Body of pancreas (tissue), 4 donors: ENCODE results near the gene PLCXD1. TPM values are rescaled to one million over a fixed set of nuclear protein-coding genes. Genes with fewer than 3 reads are reported as not detected.
"Not testable (repeated sequence)": the region's sequence is repeated elsewhere in the genome, so short reads cannot be mapped to it uniquely, and the experiment has no call there.

Experiments used
- ATAC-seq: fragments of 150-250 bp; one replicate; pipeline ENCODE4 v1.9.1; 2016
- DNase-seq, 4 donors: peaks; one replicate each; pipeline ENCODE4 v3.0.0-alpha.2; 2019
- H3K27ac ChIP-seq, 4 donors: fragments of 200-600 bp; sonication (generic); 1 replicate in 3 of 4; 2 replicates in 1 of 4; pipeline versions ENCODE4 v1.5.1 to v1.6.1; 2016 to 2019; ENCODE audit warnings: mild to moderate bottlenecking in 1 of 4, mixed read lengths in 1 of 4, moderate library complexity in 1 of 4
- H3K27me3 ChIP-seq, 2 donors: fragments of 200-600 bp; sonication (generic); one replicate each; pipeline ENCODE4 v1.6.0; 2016; ENCODE audit warnings: mild to moderate bottlenecking in 1 of 2
- H3K36me3 ChIP-seq, 2 donors: fragments of 200-600 bp; sonication (generic); replicated peaks in 1 of 2; 2 replicates each; pipeline ENCODE4 v1.5.1; 2016; ENCODE audit warnings: low read depth in 2 of 2; ENCODE audit not compliant: insufficient read depth in 1 of 2
- H3K4me1 ChIP-seq: fragments of 200-600 bp; sonication (generic); one replicate; pipeline ENCODE4 v1.6.0; 2016
- H3K4me3 ChIP-seq, 2 donors: fragments of 200-600 bp; sonication (generic); 1 replicate in 1 of 2; 2 replicates in 1 of 2; pipeline ENCODE4 v1.5.1; 2016 to 2019
- H3K9me3 ChIP-seq, 3 donors: fragments of 200-600 bp; sonication (generic); 1 replicate in 2 of 3; 2 replicates in 1 of 3; pipeline ENCODE4 v1.5.1; 2016
- POLR2A ChIP-seq, 3 donors: fragments of 450-650 bp; IDR thresholded peaks; one replicate each; pipeline ENCODE4 v1.6.1; 2016; ENCODE audit warnings: antibody characterized with exemption in 3 of 3, mild to moderate bottlenecking in 2 of 3
- WGBS, 2 donors: methylation state at CpG; one replicate each; pipeline ENCODE4 v1.1.5; 2017; 5-methylcytosine and 5-hydroxymethylcytosine counted together
- intact Hi-C: fragments of 100-400 bp; cut with DNase I; formaldehyde crosslinking; loops from one replicate; pipeline ENCODE4 v1.15.1; 2023
- total RNA-seq, 2 donors: library from RNA; depleted of rRNA; stranded (reverse); fragments of >200 nt; gene quantifications; one replicate each; pipeline ENCODE4 v1.1.0, GENCODE V29; 2016
- TF ChIP-seq, protein P1 (sequence below), 7 experiments: fragments of 450-650 bp in 4 of 7; fragments of 200-600 bp in 3 of 7; sonication (generic) in 3 of 7; IDR thresholded peaks; one replicate each; pipeline ENCODE4 v1.5.1; 2016 to 2019; ENCODE audit warnings: antibody characterized with exemption in 7 of 7

PLCXD1 gene
- total RNA-seq, 2 donors from 2014 or later = 4.2 to 7.3 TPM

DNA sequence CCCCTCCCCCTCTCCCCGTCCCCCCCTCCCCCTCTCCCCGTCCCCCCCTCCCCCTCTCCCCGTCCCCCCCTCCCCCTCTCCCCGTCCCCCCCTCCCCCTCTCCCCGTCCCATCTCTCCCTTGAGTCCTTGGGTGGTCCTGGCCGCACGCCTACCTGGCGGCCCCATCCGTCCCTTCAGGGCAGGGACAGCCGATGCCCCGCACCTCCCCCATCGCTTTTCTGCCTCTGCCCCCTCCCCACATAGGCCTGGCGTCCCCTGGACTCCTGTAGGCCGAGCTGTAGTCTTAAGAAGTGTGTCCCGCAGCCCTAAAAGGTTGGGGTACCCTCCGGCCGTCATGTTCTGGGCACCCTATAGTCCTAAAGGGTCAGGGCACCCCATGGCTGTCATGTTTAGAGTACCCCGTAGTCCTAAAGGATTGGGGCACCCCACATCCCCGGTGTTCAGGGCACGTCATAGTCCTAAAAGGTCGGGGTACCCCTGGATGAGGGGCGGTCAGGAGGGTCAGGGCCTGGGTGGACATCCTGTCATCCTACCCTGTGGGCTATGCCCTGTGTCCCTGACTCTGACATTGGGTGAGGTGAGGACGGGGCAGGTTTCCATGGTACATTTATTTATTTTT, 48.2 kb downstream of the PLCXD1 start:
- peaks cover 0 to 13% of the 10 kb centered on the region in 2 donors for H3K27me3 ChIP-seq
- TF ChIP-seq, protein P1, sequence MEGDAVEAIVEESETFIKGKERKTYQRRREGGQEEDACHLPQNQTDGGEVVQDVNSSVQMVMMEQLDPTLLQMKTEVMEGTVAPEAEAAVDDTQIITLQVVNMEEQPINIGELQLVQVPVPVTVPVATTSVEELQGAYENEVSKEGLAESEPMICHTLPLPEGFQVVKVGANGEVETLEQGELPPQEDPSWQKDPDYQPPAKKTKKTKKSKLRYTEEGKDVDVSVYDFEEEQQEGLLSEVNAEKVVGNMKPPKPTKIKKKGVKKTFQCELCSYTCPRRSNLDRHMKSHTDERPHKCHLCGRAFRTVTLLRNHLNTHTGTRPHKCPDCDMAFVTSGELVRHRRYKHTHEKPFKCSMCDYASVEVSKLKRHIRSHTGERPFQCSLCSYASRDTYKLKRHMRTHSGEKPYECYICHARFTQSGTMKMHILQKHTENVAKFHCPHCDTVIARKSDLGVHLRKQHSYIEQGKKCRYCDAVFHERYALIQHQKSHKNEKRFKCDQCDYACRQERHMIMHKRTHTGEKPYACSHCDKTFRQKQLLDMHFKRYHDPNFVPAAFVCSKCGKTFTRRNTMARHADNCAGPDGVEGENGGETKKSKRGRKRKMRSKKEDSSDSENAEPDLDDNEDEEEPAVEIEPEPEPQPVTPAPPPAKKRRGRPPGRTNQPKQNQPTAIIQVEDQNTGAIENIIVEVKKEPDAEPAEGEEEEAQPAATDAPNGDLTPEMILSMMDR (IDR thresholded peaks at IDR 0.05) = no peak
- TF ChIP-seq POLR2A (IDR thresholded peaks at IDR 0.05) = no peak
- DNase-seq = peak in 1 of 4 donors; percentile 3

DNA sequence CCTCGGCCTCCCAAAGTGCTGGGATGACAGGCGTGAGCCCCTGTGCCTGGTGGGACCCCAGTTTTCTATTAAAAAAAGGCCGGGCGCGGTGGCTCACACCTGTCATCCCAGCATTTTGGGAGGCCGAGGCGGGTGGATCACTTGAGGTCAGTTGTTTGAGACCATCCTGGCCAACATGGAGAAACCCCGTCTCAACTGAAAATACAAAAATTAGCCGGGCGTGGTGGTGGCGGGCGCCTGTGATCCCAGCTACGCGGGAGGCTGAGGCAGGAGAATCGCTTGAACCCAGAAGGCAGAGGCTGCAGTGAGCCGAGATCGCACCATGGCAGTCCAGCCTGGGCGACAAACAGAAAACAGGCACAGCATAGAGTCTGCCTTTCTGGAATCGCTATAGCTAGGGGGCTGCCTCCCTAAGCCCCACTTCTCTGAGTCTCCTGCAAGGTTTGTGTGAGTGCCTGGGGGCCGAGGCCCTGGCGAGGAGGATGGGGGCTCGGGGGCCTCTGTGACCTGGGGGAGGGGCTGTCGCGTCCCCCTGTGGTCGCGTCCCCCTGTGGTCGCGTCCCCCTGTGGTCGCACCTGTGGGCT, 49.1 kb downstream of the PLCXD1 start:
- DNase-seq = peak in 1 of 4 donors; percentile 3
- H3K27ac ChIP-seq, H3K4me3 ChIP-seq, H3K36me3 ChIP-seq, ATAC-seq, H3K9me3 ChIP-seq, intact Hi-C loops: not testable (repeated sequence)
- Histone ChIP-seq H3K27me3 (peaks cover 0 to 13% of the 10 kb centered on the region in 2 donors), H3K4me1 (peaks cover 12% of the 10 kb centered on the region)
- 65 to 92% methylated on average over 8 to 28 of the region's 29 CpGs for WGBS, 2 donors

More for the DNA sequence above, 48.2 kb downstream of the PLCXD1 start:
- intact Hi-C loops = no loop called here
- no peak overlapping the region for H3K4me3 ChIP-seq
- peaks cover 12% of the 10 kb centered on the region for H3K4me1 ChIP-seq
- ATAC-seq = no peak
- H3K36me3 ChIP-seq = no peaks in the 10 kb centered on the region
- H3K9me3 ChIP-seq = no peaks in the 10 kb centered on the region
- 83 to 90% methylated on average over 10 to 13 of the region's 23 CpGs for WGBS, 2 donors
- no peak overlapping the region for H3K27ac ChIP-seq

DNA sequence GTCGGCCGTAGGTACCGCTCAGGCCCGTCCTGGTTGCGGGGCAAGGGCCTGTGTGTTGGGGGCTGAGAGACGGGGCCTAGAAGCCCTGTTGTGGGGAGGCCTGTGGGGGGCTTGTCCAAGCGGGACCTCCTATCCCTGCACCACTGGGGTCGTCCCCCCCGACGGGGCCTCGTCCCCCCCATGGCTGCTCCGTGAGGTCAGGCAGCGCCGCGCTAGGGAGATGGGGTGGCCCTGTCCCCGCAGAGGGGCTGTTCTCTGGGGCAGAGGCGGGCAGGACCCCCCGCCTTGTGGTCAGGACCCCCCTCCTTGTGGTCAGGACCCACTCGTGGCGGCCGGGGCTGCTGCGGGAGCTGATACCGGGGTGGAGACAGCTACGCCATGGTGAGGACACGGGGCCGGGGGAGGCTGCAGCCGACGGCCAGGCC, 49.6 kb downstream of the PLCXD1 start:
- intact Hi-C loops = no loop called here
- no peak overlapping the region for H3K4me3 ChIP-seq
- WGBS, 2 donors = 12% methylated on average over 16 of the region's 28 CpGs; no CpG with 5 or more reads in 1 of the 2 donors
- H3K4me1 ChIP-seq = peaks cover 12% of the 10 kb centered on the region
- H3K36me3 ChIP-seq = no peaks in the 10 kb centered on the region
- peak in 1 of 4 donors; percentile 1 for DNase-seq
- no peaks in the 10 kb centered on the region for H3K9me3 ChIP-seq
- H3K27me3 ChIP-seq = peaks cover 0 to 13% of the 10 kb centered on the region in 2 donors
- TF ChIP-seq, protein P1 (IDR thresholded peaks at IDR 0.05) = no peak
- TF ChIP-seq POLR2A (IDR thresholded peaks at IDR 0.05) = no peak
- no peak for ATAC-seq
- no peak overlapping the region for H3K27ac ChIP-seq

DNA sequence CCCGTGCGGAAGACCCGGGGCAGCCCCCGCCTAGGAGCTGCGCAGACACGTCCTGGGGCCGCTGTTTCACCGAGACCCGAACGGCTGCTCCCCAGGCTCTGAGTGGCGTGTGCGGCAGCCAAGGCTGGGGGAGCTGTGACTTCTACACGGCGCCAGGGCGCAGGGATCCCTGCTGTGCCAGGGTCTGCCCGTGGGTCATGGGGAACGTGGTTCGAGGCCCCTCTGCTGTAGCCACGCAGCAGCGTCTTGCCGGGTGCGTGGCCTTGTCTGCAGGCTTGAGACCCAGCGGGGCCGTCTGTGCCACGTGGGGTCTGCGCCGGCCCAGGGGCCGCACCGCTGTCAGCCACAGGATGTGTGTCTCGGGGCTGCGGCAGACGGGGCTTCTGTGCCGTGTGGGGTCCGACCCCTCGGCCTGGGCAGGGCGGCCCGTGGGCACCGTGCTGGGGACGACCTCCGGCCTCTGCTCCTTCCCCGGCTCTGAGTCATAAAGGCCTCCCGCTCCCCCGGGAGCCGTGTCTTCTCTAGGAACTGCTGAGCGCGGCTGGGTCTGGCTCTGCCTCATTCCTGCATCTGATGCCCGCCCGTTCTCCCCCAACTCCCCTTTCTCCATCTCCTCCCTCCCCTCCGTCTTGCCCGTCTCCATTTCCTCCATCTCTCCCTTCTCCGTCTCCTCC, 50.1 kb downstream of the PLCXD1 start:
- TF ChIP-seq, protein P1 (IDR thresholded peaks at IDR 0.05) = no peak
- no peak for TF ChIP-seq POLR2A (IDR thresholded peaks at IDR 0.05)
- 5 to 15% methylated on average over 11 to 50 of the region's 51 CpGs for WGBS, 2 donors
- Histone ChIP-seq H3K4me1 (peaks cover 12% of the 10 kb centered on the region), H3K4me3 (no peak overlapping the region), H3K9me3 (no peaks in the 10 kb centered on the region), H3K27ac (no peak overlapping the region), H3K36me3 (no peaks in the 10 kb centered on the region), H3K27me3 (peaks cover 0 to 13% of the 10 kb centered on the region in 2 donors)
- intact Hi-C loops = no loop called here
- ATAC-seq = peak; percentile 30
- DNase-seq = peak in 1 of 4 donors; percentile 13

DNA sequence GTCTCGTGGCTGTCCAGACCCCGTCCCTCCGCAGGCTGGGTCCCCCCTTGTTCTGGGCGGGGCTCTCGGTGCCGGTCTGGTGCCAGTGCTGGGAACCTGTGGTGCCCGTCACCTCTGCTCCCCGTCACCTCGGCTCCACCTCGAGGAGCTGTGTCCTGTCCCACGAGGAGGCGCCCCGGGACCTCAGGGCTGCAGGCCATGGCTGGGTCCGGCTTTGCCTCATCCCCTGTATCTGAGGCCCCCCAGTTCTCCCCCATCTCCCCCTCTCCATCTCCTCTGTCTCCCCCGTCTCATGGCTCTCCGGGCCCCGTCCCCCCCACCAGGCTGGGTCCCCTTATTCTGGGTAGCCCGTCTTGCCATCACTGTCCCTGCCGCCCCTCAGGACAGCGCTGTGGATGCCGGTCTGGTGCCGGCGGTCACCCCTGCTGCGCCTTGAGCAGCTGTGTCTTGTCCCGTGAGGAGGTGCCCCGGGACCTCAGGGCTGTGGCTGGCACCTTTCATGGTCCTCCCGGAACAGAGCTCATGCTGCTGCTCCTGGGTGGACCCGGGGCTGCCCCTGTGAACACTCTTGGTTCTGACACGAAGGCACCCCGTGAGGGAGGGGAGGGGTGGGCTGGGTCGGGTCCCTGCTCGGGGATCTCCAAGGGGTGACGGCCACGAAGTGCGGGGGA, 50.8 kb downstream of the PLCXD1 start:
- intact Hi-C loops = no loop called here
- Histone ChIP-seq H3K36me3 (no peaks in the 10 kb centered on the region), H3K4me1 (peaks cover 12% of the 10 kb centered on the region), H3K27ac (no peak overlapping the region), H3K9me3 (no peaks in the 10 kb centered on the region), H3K4me3 (no peak overlapping the region), H3K27me3 (peaks cover 0 to 13% of the 10 kb centered on the region in 2 donors)
- ATAC-seq = no peak
- 42 to 44% methylated on average over 19 to 31 of the region's 35 CpGs for WGBS, 2 donors
- TF ChIP-seq, protein P1 (IDR thresholded peaks at IDR 0.05) = no peak
- no peak for TF ChIP-seq POLR2A (IDR thresholded peaks at IDR 0.05)
- DNase-seq = no peak
